ENCODE results near the gene DPF3. TPM values are rescaled to one million over a fixed set of nuclear protein-coding genes. Genes with fewer than 3 reads are reported as not detected.
A peak's percentile ranks its signal among the peaks of the same experiment; 100 is the strongest.

Gene DPF3
- total RNA-seq, 2 experiments from 2014 or later, result 6.6 to 7.4 TPM

GRCh38 chr14:72590577-72590976 lies 303.3 kb downstream of the DPF3 start:
- Mint-ChIP-seq H3K36me3 (ENCODE audit: low read depth) (peaks cover 48% of the 10 kb centered on the region), H3K27me3 (peaks cover 29% of the 10 kb centered on the region), H3K27ac (peak overlapping the region; percentile 69), H3K9me3 (peaks cover 38% of the 10 kb centered on the region), H3K4me1 (peaks cover 59% of the 10 kb centered on the region), H3K4me3 (peak overlapping the region; percentile 12)
- POLR2A ChIA-PET, result no interaction called here
- peak; percentile 61 for DNase-seq
- CTCF ChIA-PET, result interaction anchor here (1.0 kb wide), 1 partner anchor 24 kb away, joined by 5 read pairs; no protein-coding TSS in a partner anchor

GRCh38 chr14:72589652-72590051 lies 304.2 kb downstream of the DPF3 start:
- no peak overlapping the region for H3K27ac Mint-ChIP-seq
- no peak overlapping the region for H3K4me3 Mint-ChIP-seq
- peaks cover 46% of the 10 kb centered on the region for H3K36me3 Mint-ChIP-seq (ENCODE audit: low read depth)
- peaks cover 49% of the 10 kb centered on the region for H3K4me1 Mint-ChIP-seq
- CTCF ChIA-PET, result interaction anchor here (1.7 kb wide), 1 partner anchor 29 kb away, joined by 3 read pairs; no protein-coding TSS in a partner anchor
- H3K9me3 Mint-ChIP-seq, result peaks cover 42% of the 10 kb centered on the region
- POLR2A ChIA-PET, result no interaction called here
- peaks cover 32% of the 10 kb centered on the region for H3K27me3 Mint-ChIP-seq
- no peak for DNase-seq

- H3K27me3 Mint-ChIP-seq, result peaks cover 32% of the 10 kb centered on the region
- CTCF ChIA-PET, result interaction anchor here (1.0 to 1.7 kb wide), 3 partner anchors 9 to 28 kb away, joined by 3 to 4 read pairs (median 3); no protein-coding TSS in a partner anchor
- H3K4me1 Mint-ChIP-seq, result peaks cover 42% of the 10 kb centered on the region
- H3K36me3 Mint-ChIP-seq (ENCODE audit: low read depth), result peaks cover 42% of the 10 kb centered on the region
- H3K9me3 Mint-ChIP-seq, result peaks cover 41% of the 10 kb centered on the region
- no peak overlapping the region for H3K27ac Mint-ChIP-seq
- DNase-seq, result no peak
- POLR2A ChIA-PET, result no interaction called here
- no peak overlapping the region for H3K4me3 Mint-ChIP-seq
Observed at GRCh38 chr14:72588521-72588920, 305.4 kb downstream of the DPF3 start.

- Mint-ChIP-seq H3K36me3 (ENCODE audit: low read depth) (peaks cover 10% of the 10 kb centered on the region), H3K27ac (no peak overlapping the region), H3K9me3 (peaks cover 29% of the 10 kb centered on the region), H3K27me3 (peaks cover 28% of the 10 kb centered on the region), H3K4me1 (peaks cover 3% of the 10 kb centered on the region), H3K4me3 (no peak overlapping the region)
- CTCF ChIA-PET, result interaction anchor here (1.2 kb wide), 2 partner anchors 9 to 132 kb away, joined by 3 read pairs; no protein-coding TSS in a partner anchor
- POLR2A ChIA-PET, result no interaction called here
- no peak for DNase-seq
Observed at GRCh38 chr14:72583316-72584272, 310.3 kb downstream of the DPF3 start.

GRCh38 chr14:72582582-72582981 lies 311.3 kb downstream of the DPF3 start:
- peaks cover 10% of the 10 kb centered on the region for H3K36me3 Mint-ChIP-seq (ENCODE audit: low read depth)
- H3K27me3 Mint-ChIP-seq, result peaks cover 35% of the 10 kb centered on the region
- ChIA-PET CTCF (interaction anchor here (0.6 to 1.8 kb wide), 4 partner anchors 8 to 126 kb away, joined by 3 to 4 read pairs (median 4); no protein-coding TSS in a partner anchor), POLR2A (no interaction called here)
- H3K9me3 Mint-ChIP-seq, result peaks cover 29% of the 10 kb centered on the region
- no peak overlapping the region for H3K27ac Mint-ChIP-seq
- no peak for DNase-seq
- H3K4me3 Mint-ChIP-seq, result no peak overlapping the region
- H3K4me1 Mint-ChIP-seq, result peaks cover 3% of the 10 kb centered on the region

GRCh38 chr14:72578514-72578913 lies 315.4 kb downstream of the DPF3 start:
- DNase-seq, result no peak
- H3K27me3 Mint-ChIP-seq, result peaks cover 47% of the 10 kb centered on the region

GRCh38 chr14:72577521-72577920 lies 316.4 kb downstream of the DPF3 start:
- Mint-ChIP-seq H3K9me3 (peaks cover 4% of the 10 kb centered on the region), H3K4me1 (no peaks in the 10 kb centered on the region), H3K27ac (no peak overlapping the region), H3K27me3 (peaks cover 55% of the 10 kb centered on the region), H3K4me3 (no peak overlapping the region), H3K36me3 (ENCODE audit: low read depth) (no peaks in the 10 kb centered on the region)
- CTCF ChIA-PET, result interaction anchor here (1.1 to 3.5 kb wide), 2 partner anchors 9 to 65 kb away, joined by 3 to 11 read pairs; no protein-coding TSS in a partner anchor
- POLR2A ChIA-PET, result no interaction called here
- DNase-seq, result no peak

More at GRCh38 chr14:72578514-72578913, 315.4 kb downstream of the DPF3 start:
- POLR2A ChIA-PET, result no interaction called here
- Mint-ChIP-seq H3K4me1 (no peaks in the 10 kb centered on the region), H3K4me3 (no peak overlapping the region), H3K9me3 (peaks cover 8% of the 10 kb centered on the region), H3K36me3 (ENCODE audit: low read depth) (no peaks in the 10 kb centered on the region), H3K27ac (no peak overlapping the region)
- CTCF ChIA-PET, result interaction anchor here (1.0 to 3.5 kb wide), 2 partner anchors 10 to 16 kb away, joined by 3 to 11 read pairs; no protein-coding TSS in a partner anchor

GRCh38 chr14:72576258-72576657 lies 317.6 kb downstream of the DPF3 start:
- H3K4me1 Mint-ChIP-seq, result no peaks in the 10 kb centered on the region
- no peak overlapping the region for H3K27ac Mint-ChIP-seq
- no peaks in the 10 kb centered on the region for H3K9me3 Mint-ChIP-seq
- no peak overlapping the region for H3K4me3 Mint-ChIP-seq
- no peak for DNase-seq
- POLR2A ChIA-PET, result no interaction called here
- H3K27me3 Mint-ChIP-seq, result peaks cover 61% of the 10 kb centered on the region
- CTCF ChIA-PET, result interaction anchor here (1.1 kb wide), 1 partner anchor 64 kb away, joined by 3 read pairs; no protein-coding TSS in a partner anchor
- H3K36me3 Mint-ChIP-seq (ENCODE audit: low read depth), result no peaks in the 10 kb centered on the region

- Mint-ChIP-seq H3K4me1 (no peaks in the 10 kb centered on the region), H3K27me3 (peaks cover 67% of the 10 kb centered on the region), H3K4me3 (no peak overlapping the region), H3K27ac (no peak overlapping the region), H3K9me3 (no peaks in the 10 kb centered on the region), H3K36me3 (ENCODE audit: low read depth) (no peaks in the 10 kb centered on the region)
- ChIA-PET CTCF (interaction anchor here (1.4 to 2.5 kb wide), 2 partner anchors 8 to 20 kb away, joined by 3 to 7 read pairs; no protein-coding TSS in a partner anchor), POLR2A (no interaction called here)
- DNase-seq, result no peak
Observed at GRCh38 chr14:72574715-72575114, 319.2 kb downstream of the DPF3 start.

- Mint-ChIP-seq H3K9me3 (no peaks in the 10 kb centered on the region), H3K27me3 (peaks cover 64% of the 10 kb centered on the region), H3K4me1 (no peaks in the 10 kb centered on the region), H3K36me3 (ENCODE audit: low read depth) (no peaks in the 10 kb centered on the region), H3K27ac (no peak overlapping the region), H3K4me3 (no peak overlapping the region)
- ChIA-PET CTCF (interaction anchor here (0.8 to 2.5 kb wide), 5 partner anchors 9 to 65 kb away, joined by 3 to 7 read pairs (median 4); no protein-coding TSS in a partner anchor), POLR2A (no interaction called here)
- DNase-seq, result no peak
Observed at GRCh38 chr14:72573725-72574417, 320.0 kb downstream of the DPF3 start.

Data from activated CD4-positive, alpha-beta T cell treated with anti-CD3 and anti-CD28 coated beads, Interleukin-2, amount 10 ng/mL, durations not matched to agents 7 days and 5 days (primary cell).